B cell (primary cell): ENCODE data around the gene AMBN. TPM values are rescaled to one million over a fixed set of nuclear protein-coding genes. Genes with fewer than 3 reads are reported as not detected.

Experiments used
- ATAC-seq: fragments of 200-7000 bp; cut with Tn5 transposase; one replicate; pipeline ENCODE4 v1.10.0; 2021; ENCODE audit warnings: low read depth, mild to moderate bottlenecking, moderate number of reproducible peaks, moderate library complexity
- CTCF ChIA-PET: fragments of 350-600 bp; sonication (Branson Sonifier 250); formaldehyde crosslinking; loops from one replicate; lab custom pipeline; 2021; ENCODE audit warnings: antibody characterized with exemption, inconsistent platforms; lab: Charles Lee
- POLR2A ChIA-PET: fragments of 350-600 bp; sonication (Branson Sonifier 250); formaldehyde crosslinking; loops from one replicate; lab custom pipeline; 2021; ENCODE audit warnings: antibody characterized with exemption; lab: Charles Lee
- DNase-seq: peaks from one replicate; pipeline ENCODE4 v3.0.0; 2013
- H2AFZ ChIP-seq: 2 replicates; pipeline ENCODE4 v1.6.1; 2012; ENCODE audit warnings: mild to moderate bottlenecking, low read depth, low read length; ENCODE audit not compliant: insufficient read depth, poor library complexity, severe bottlenecking
- H3K27ac ChIP-seq, 2 donors: 1 replicate in 1 of 2; 2 replicates in 1 of 2; pipeline ENCODE4 v1.5.1; 2012 to 2013; ENCODE audit warnings: low read length in 2 of 2, mild to moderate bottlenecking in 2 of 2, moderate library complexity in 1 of 2
- H3K27me3 ChIP-seq, 4 experiments: fragments of 200-600 bp in 1 of 4; sonication (generic) in 1 of 4; replicated peaks in 1 of 4; 1 replicate in 2 of 4; 2 replicates in 2 of 4; pipeline versions ENCODE4 v1.6.1 to v1.7.0; 2013 to 2016; ENCODE audit warnings: low read length in 3 of 4, mild to moderate bottlenecking in 2 of 4, mixed read lengths in 1 of 4, moderate library complexity in 1 of 4; ENCODE audit not compliant: insufficient read depth in 4 of 4, control insufficient read depth in 3 of 4; ENCODE audit errors: control extremely low read depth in 1 of 4
- H3K36me3 ChIP-seq, 2 experiments: replicated peaks in 1 of 2; 1 replicate in 1 of 2; 2 replicates in 1 of 2; pipeline versions ENCODE4 v1.6.1 to v1.7.1; 2013; ENCODE audit warnings: low read length in 1 of 2; ENCODE audit not compliant: insufficient read depth in 2 of 2, control insufficient read depth in 1 of 2; ENCODE audit errors: control extremely low read depth in 1 of 2, extremely low read depth in 1 of 2
- H3K4me1 ChIP-seq, 2 donors: fragments of 200-600 bp in 1 of 2; sonication (generic) in 1 of 2; 1 replicate in 1 of 2; 2 replicates in 1 of 2; pipeline versions ENCODE4 v1.5.1 to v1.6.1; 2013 to 2017; ENCODE audit warnings: low read length in 2 of 2; ENCODE audit not compliant: control insufficient read depth in 2 of 2, insufficient read depth in 2 of 2
- H3K4me2 ChIP-seq: replicated peaks from 2 replicates; pipeline ENCODE3; 2012; ENCODE audit warnings: mild to moderate bottlenecking, low read depth, low read length; ENCODE audit not compliant: poor library complexity, severe bottlenecking
- H3K4me3 ChIP-seq, 5 experiments: fragments of 200-600 bp in 1 of 5; sonication (generic) in 1 of 5; 1 replicate in 3 of 5; 2 replicates in 2 of 5; pipeline versions ENCODE4 v1.5.1 to v1.7.0; 2011 to 2016; ENCODE audit warnings: low read length in 4 of 5, mild to moderate bottlenecking in 4 of 5, low read depth in 2 of 5, control low read depth in 1 of 5, moderate library complexity in 1 of 5; ENCODE audit not compliant: insufficient read depth in 1 of 5; ENCODE audit errors: control extremely low read depth in 1 of 5, extremely low read depth in 1 of 5
- H3K79me2 ChIP-seq: fragments of 200-600 bp; sonication (generic); one replicate; pipeline ENCODE4 v1.6.0; 2016; ENCODE audit warnings: low read length; ENCODE audit not compliant: control insufficient read depth, insufficient read depth
- H3K9ac ChIP-seq: fragments of 200-600 bp; sonication (generic); 2 replicates; pipeline ENCODE4 v1.6.1; 2017; ENCODE audit warnings: mild to moderate bottlenecking, low read length, moderate library complexity
- H3K9me3 ChIP-seq, 3 donors: one replicate each; pipeline versions ENCODE4 v1.6.1 to v1.7.1; 2013; ENCODE audit warnings: low read length in 2 of 3; ENCODE audit not compliant: control insufficient read depth in 2 of 3, insufficient read depth in 1 of 3; ENCODE audit errors: control extremely low read depth in 1 of 3
- H4K20me1 ChIP-seq: 2 replicates; pipeline ENCODE4 v1.6.0; 2012; ENCODE audit warnings: mild to moderate bottlenecking, low read length; ENCODE audit not compliant: insufficient read depth, control insufficient read depth, poor library complexity, severe bottlenecking
- H3K27ac Mint-ChIP-seq: one replicate; pipeline ENCODE4 v1.8.0; 2021; ENCODE audit warnings: mixed read lengths
- H3K27me3 Mint-ChIP-seq: one replicate; pipeline ENCODE4 v1.8.0; 2021; ENCODE audit warnings: mixed read lengths
- H3K4me1 Mint-ChIP-seq: one replicate; pipeline ENCODE4 v1.8.0; 2021; ENCODE audit warnings: mixed read lengths
- H3K4me3 Mint-ChIP-seq: one replicate; pipeline ENCODE4 v1.8.0; 2021; ENCODE audit warnings: mixed read lengths
- H3K9me3 Mint-ChIP-seq: one replicate; pipeline ENCODE4 v1.8.0; 2022; ENCODE audit warnings: mixed read lengths; ENCODE audit not compliant: insufficient read depth
- EZH2 ChIP-seq: IDR thresholded peaks from 2 replicates; pipeline ENCODE4 v1.6.1; 2012; ENCODE audit warnings: borderline replicate concordance, low read depth, mild to moderate bottlenecking, moderate library complexity, low read length; ENCODE audit not compliant: insufficient read depth, poor library complexity, severe bottlenecking
- WGBS: methylation state at CpG from one replicate; pipeline ENCODE4 v1.1.5; 2013; ENCODE audit warnings: missing lambda C conversion rate; ENCODE audit not compliant: insufficient coverage; 5-methylcytosine and 5-hydroxymethylcytosine counted together
- intact Hi-C: fragments of 100-400 bp; cut with micrococcal nuclease; formaldehyde crosslinking; loops from one replicate; pipeline ENCODE4 v1.10.0; 2022
- polyA plus RNA-seq: library from polyadenylated mRNA; depleted of rRNA; stranded (reverse); fragments of >200 nt; gene quantifications from 2 replicates; pipeline ENCODE4 v1.2.3, GENCODE V29; 2012
- total RNA-seq, 2 donors: library from RNA; stranded (reverse); fragments of 120-200 nt in 1 of 2; gene quantifications; 1 replicate in 1 of 2; 2 replicates in 1 of 2; pipeline versions ENCODE4 v1.2.3 to v1.2.4, GENCODE V29; 2013 to 2022
- TF ChIP-seq, protein P1 (sequence below): fragments of 200-600 bp; IDR thresholded peaks from one replicate; pipeline ENCODE4 v1.8.0; 2022; ENCODE audit warnings: antibody characterized with exemption, mild to moderate bottlenecking

Gene AMBN
- total and polyA plus RNA-seq, 2 donors (not counting 1 experiment from before 2014, with no cell fraction given), result not detected

GRCh38 chr4:70594196-70594595 lies 2.1 kb downstream of the AMBN start:
- Histone ChIP-seq H3K9me3 (no peaks in the 10 kb centered on the region), H3K27ac (no peak overlapping the region), H2AFZ (no peak overlapping the region), H3K27me3 (no peaks in the 10 kb centered on the region), H4K20me1 (no peaks in the 10 kb centered on the region), H3K4me1 (peaks cover 4 to 7% of the 10 kb centered on the region in 2 donors), H3K9ac (no peak overlapping the region), H3K4me2 (no peak overlapping the region), H3K4me3 (no peak overlapping the region), H3K79me2 (no peaks in the 10 kb centered on the region), H3K36me3 (no peaks in the 10 kb centered on the region)
- H3K27me3 Mint-ChIP-seq, result peaks cover 5% of the 10 kb centered on the region
- no peak overlapping the region for H3K27ac Mint-ChIP-seq
- ATAC-seq (no peak), DNase-seq (no peak)
- H3K9me3 Mint-ChIP-seq, result no peaks in the 10 kb centered on the region
- CTCF ChIA-PET, result interaction anchor here (0.6 kb wide), 1 partner anchor 330 kb away, joined by 4 read pairs; no protein-coding TSS in a partner anchor
- intact Hi-C loops, result no loop called here
- POLR2A ChIA-PET, result no interaction called here
- TF ChIP-seq EZH2, result no peak
- TF ChIP-seq, protein P1, sequence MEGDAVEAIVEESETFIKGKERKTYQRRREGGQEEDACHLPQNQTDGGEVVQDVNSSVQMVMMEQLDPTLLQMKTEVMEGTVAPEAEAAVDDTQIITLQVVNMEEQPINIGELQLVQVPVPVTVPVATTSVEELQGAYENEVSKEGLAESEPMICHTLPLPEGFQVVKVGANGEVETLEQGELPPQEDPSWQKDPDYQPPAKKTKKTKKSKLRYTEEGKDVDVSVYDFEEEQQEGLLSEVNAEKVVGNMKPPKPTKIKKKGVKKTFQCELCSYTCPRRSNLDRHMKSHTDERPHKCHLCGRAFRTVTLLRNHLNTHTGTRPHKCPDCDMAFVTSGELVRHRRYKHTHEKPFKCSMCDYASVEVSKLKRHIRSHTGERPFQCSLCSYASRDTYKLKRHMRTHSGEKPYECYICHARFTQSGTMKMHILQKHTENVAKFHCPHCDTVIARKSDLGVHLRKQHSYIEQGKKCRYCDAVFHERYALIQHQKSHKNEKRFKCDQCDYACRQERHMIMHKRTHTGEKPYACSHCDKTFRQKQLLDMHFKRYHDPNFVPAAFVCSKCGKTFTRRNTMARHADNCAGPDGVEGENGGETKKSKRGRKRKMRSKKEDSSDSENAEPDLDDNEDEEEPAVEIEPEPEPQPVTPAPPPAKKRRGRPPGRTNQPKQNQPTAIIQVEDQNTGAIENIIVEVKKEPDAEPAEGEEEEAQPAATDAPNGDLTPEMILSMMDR, result no peak
- peaks cover 10% of the 10 kb centered on the region for H3K4me1 Mint-ChIP-seq
- no peak overlapping the region for H3K4me3 Mint-ChIP-seq

DNA sequence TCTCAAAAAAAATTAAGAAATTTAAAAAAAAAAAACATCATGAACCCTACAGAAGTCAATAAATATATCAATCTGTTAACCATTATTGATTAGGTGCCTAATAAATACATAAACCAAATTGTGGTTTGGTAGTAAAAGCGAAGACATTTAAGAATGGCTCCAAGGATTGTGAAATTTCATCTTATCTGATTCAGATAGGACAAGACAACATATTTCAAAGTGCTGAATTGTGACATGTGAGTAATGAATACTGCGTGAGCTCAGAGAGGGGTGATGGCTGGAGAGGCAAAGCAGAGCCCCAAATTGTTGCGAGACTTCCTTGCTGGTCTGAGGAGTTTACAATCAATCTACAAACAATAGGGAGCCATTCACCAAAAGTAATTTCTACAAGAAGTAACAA lies 8.2 kb downstream of the AMBN start:
- TF ChIP-seq, protein P1, result no peak
- no peak for TF ChIP-seq EZH2
- no peak overlapping the region for H3K4me3 Mint-ChIP-seq
- H3K27ac Mint-ChIP-seq, result no peak overlapping the region
- ChIA-PET POLR2A (no interaction called here), CTCF (interaction anchor here (0.7 to 3.4 kb wide), 6 partner anchors 135 to 1705 kb away, joined by 3 to 31 read pairs (median 5); no protein-coding TSS in a partner anchor)
- H3K4me1 ChIP-seq, result peaks cover 0 to 3% of the 10 kb centered on the region in 2 donors
- intact Hi-C loops, result loop anchor here (5.0 kb wide), 2 partner anchors 407 to 1867 kb away; no protein-coding TSS in a partner anchor
- no peaks in the 10 kb centered on the region for H4K20me1 ChIP-seq
- H3K9me3 Mint-ChIP-seq, result no peaks in the 10 kb centered on the region
- H3K9ac ChIP-seq, result no peak overlapping the region
- WGBS, result no CpG with 5 or more reads among the region's 3 CpGs
- H3K4me2 ChIP-seq, result no peak overlapping the region
- H3K4me3 ChIP-seq, result no peak overlapping the region
- H3K4me1 Mint-ChIP-seq, result no peaks in the 10 kb centered on the region
- H3K36me3 ChIP-seq, result no peaks in the 10 kb centered on the region
- H3K9me3 ChIP-seq, result no peaks in the 10 kb centered on the region
- no peak overlapping the region for H2AFZ ChIP-seq
- ATAC-seq, result no peak
- DNase-seq, result no peak
- no peaks in the 10 kb centered on the region for H3K79me2 ChIP-seq
- no peaks in the 10 kb centered on the region for H3K27me3 ChIP-seq
- H3K27ac ChIP-seq, result no peak overlapping the region
- H3K27me3 Mint-ChIP-seq, result no peaks in the 10 kb centered on the region
